Muscle of leg (tissue), 11 donors: ENCODE results near the gene MTCL1. TPM values are rescaled to one million over a fixed set of nuclear protein-coding genes. Genes with fewer than 3 reads are reported as not detected.

Experiments used
- DNase-seq: peaks from one replicate; pipeline ENCODE4 v3.0.0; 2013
- H3K27ac ChIP-seq: one replicate; pipeline ENCODE4 v1.5.1; 2013; ENCODE audit warnings: mild to moderate bottlenecking, low read length, control low read depth
- H3K27me3 ChIP-seq: one replicate; pipeline ENCODE4 v1.6.1; 2013; ENCODE audit warnings: low read length; ENCODE audit not compliant: control insufficient read depth, insufficient read depth
- H3K36me3 ChIP-seq: one replicate; pipeline ENCODE4 v1.6.1; 2013; ENCODE audit warnings: low read length; ENCODE audit not compliant: control insufficient read depth, insufficient read depth
- H3K4me1 ChIP-seq: one replicate; pipeline ENCODE4 v1.6.1; 2013; ENCODE audit warnings: low read length; ENCODE audit not compliant: control insufficient read depth, insufficient read depth
- H3K4me3 ChIP-seq: one replicate; pipeline ENCODE4 v1.5.1; 2013; ENCODE audit warnings: low read length, control low read depth
- H3K9me3 ChIP-seq: replicated peaks from 2 replicates; pipeline ENCODE4 v1.6.1; 2013; ENCODE audit warnings: low read depth, low read length; ENCODE audit not compliant: control insufficient read depth
- WGBS: methylation state at CpG from one replicate; pipeline ENCODE4 v1.1.5; 2013; ENCODE audit warnings: missing lambda C conversion rate; ENCODE audit not compliant: insufficient coverage; 5-methylcytosine and 5-hydroxymethylcytosine counted together
- polyA plus RNA-seq, 8 donors: library from polyadenylated mRNA; unstranded; fragments of 120-200 nt; gene quantifications; one replicate each; pipeline versions ENCODE4 v1.2.1 to v1.2.3, GENCODE V29; 2013; ENCODE audit warnings: inconsistent platforms in 1 of 8, low replicate concordance in 1 of 8; ENCODE audit not compliant: insufficient read length in 8 of 8, insufficient read depth in 1 of 8
- total RNA-seq: library from RNA; stranded (reverse); fragments of 120-200 nt; gene quantifications from one replicate; pipeline ENCODE4 v1.2.4, GENCODE V29; 2013

The MTCL1 gene
- total and polyA plus RNA-seq, 9 donors, result 14.9 to 45.4 (median 22.8) TPM

- Histone ChIP-seq H3K4me3 (no peak overlapping the region), H3K27ac (no peak overlapping the region), H3K36me3 (no peaks in the 10 kb centered on the region), H3K9me3 (peaks cover 6% of the 10 kb centered on the region), H3K27me3 (peaks cover 2% of the 10 kb centered on the region), H3K4me1 (peaks cover 11% of the 10 kb centered on the region)
- 38% methylated on average over 2 of the region's 4 CpGs for WGBS
- DNase-seq, result no peak
Measured at GRCh38 chr18:8841781-8842485, 136.6 kb downstream of the MTCL1 start.

GRCh38 chr18:8842506-8842905, 137.2 kb downstream of the MTCL1 start:
- WGBS, result 100% methylated on average over 1 of the region's 5 CpGs
- Histone ChIP-seq H3K4me3 (no peak overlapping the region), H3K9me3 (peaks cover under 1% of the 10 kb centered on the region)

GRCh38 chr18:8843005-8843404, 137.6 kb downstream of the MTCL1 start:
- no peak overlapping the region for H3K27ac ChIP-seq
- H3K4me3 ChIP-seq, result no peak overlapping the region
- H3K9me3 ChIP-seq, result no peaks in the 10 kb centered on the region
- H3K4me1 ChIP-seq, result peaks cover 13% of the 10 kb centered on the region
- DNase-seq, result no peak
- peaks cover 2% of the 10 kb centered on the region for H3K27me3 ChIP-seq
- WGBS, result no CpG with 5 or more reads among the region's 1 CpG
- H3K36me3 ChIP-seq, result no peaks in the 10 kb centered on the region

More at GRCh38 chr18:8842506-8842905, 137.2 kb downstream of the MTCL1 start:
- no peak for DNase-seq
- Histone ChIP-seq H3K27ac (no peak overlapping the region), H3K4me1 (peaks cover 11% of the 10 kb centered on the region), H3K36me3 (no peaks in the 10 kb centered on the region), H3K27me3 (peaks cover 2% of the 10 kb centered on the region)

GRCh38 chr18:8844721-8845148, 139.4 kb downstream of the MTCL1 start:
- Histone ChIP-seq H3K4me1 (peaks cover 4% of the 10 kb centered on the region), H3K4me3 (no peak overlapping the region), H3K36me3 (no peaks in the 10 kb centered on the region), H3K27ac (no peak overlapping the region), H3K27me3 (peaks cover 2% of the 10 kb centered on the region), H3K9me3 (no peaks in the 10 kb centered on the region)
- DNase-seq, result peak; percentile 26
- 63% methylated on average over 10 of the region's 16 CpGs for WGBS

GRCh38 chr18:8845506-8845905, 140.2 kb downstream of the MTCL1 start:
- Histone ChIP-seq H3K27ac (no peak overlapping the region), H3K27me3 (peaks cover 2% of the 10 kb centered on the region), H3K4me3 (no peak overlapping the region), H3K4me1 (peaks cover 4% of the 10 kb centered on the region), H3K9me3 (no peaks in the 10 kb centered on the region), H3K36me3 (no peaks in the 10 kb centered on the region)
- WGBS, result 100% methylated on average over 1 of the region's 7 CpGs
- no peak for DNase-seq

- peaks cover 4% of the 10 kb centered on the region for H3K4me1 ChIP-seq
- 100% methylated on average over 1 of the region's 6 CpGs for WGBS
- no peak overlapping the region for H3K27ac ChIP-seq
- no peak overlapping the region for H3K4me3 ChIP-seq
- no peaks in the 10 kb centered on the region for H3K36me3 ChIP-seq
- no peak for DNase-seq
- no peaks in the 10 kb centered on the region for H3K9me3 ChIP-seq
- H3K27me3 ChIP-seq, result peaks cover 2% of the 10 kb centered on the region
Measured at GRCh38 chr18:8847066-8847755, 141.9 kb downstream of the MTCL1 start.

- Histone ChIP-seq H3K27ac (no peak overlapping the region), H3K4me3 (no peak overlapping the region), H3K9me3 (no peaks in the 10 kb centered on the region), H3K4me1 (peaks cover 4% of the 10 kb centered on the region), H3K27me3 (peaks cover 2% of the 10 kb centered on the region), H3K36me3 (no peaks in the 10 kb centered on the region)
- 92% methylated on average over 3 of the region's 5 CpGs for WGBS
- no peak for DNase-seq
Measured at GRCh38 chr18:8847900-8848299, 142.5 kb downstream of the MTCL1 start.

- H3K4me3 ChIP-seq, result no peak overlapping the region
- DNase-seq, result no peak
- no peak overlapping the region for H3K27ac ChIP-seq
- WGBS, result no CpG with 5 or more reads among the region's 3 CpGs
- no peaks in the 10 kb centered on the region for H3K36me3 ChIP-seq
- H3K4me1 ChIP-seq, result peaks cover 4% of the 10 kb centered on the region
- H3K9me3 ChIP-seq, result no peaks in the 10 kb centered on the region
- H3K27me3 ChIP-seq, result peaks cover 2% of the 10 kb centered on the region
Measured at GRCh38 chr18:8848541-8848940, 143.2 kb downstream of the MTCL1 start.

- H3K27ac ChIP-seq, result no peak overlapping the region
- no peak overlapping the region for H3K4me3 ChIP-seq
- WGBS, result 92% methylated on average over 2 of the region's 2 CpGs
- DNase-seq, result no peak
- H3K27me3 ChIP-seq, result no peaks in the 10 kb centered on the region
- peaks cover 4% of the 10 kb centered on the region for H3K4me1 ChIP-seq
- H3K9me3 ChIP-seq, result no peaks in the 10 kb centered on the region
- no peaks in the 10 kb centered on the region for H3K36me3 ChIP-seq
Measured at GRCh38 chr18:8849696-8850095, 144.3 kb downstream of the MTCL1 start.

GRCh38 chr18:8851659-8852058, 146.3 kb downstream of the MTCL1 start:
- Histone ChIP-seq H3K36me3 (no peaks in the 10 kb centered on the region), H3K9me3 (no peaks in the 10 kb centered on the region), H3K27ac (no peak overlapping the region), H3K4me1 (peaks cover 4% of the 10 kb centered on the region), H3K27me3 (no peaks in the 10 kb centered on the region), H3K4me3 (no peak overlapping the region)
- DNase-seq, result no peak
- WGBS, result no CpG with 5 or more reads among the region's 2 CpGs
